ENCODE measurements around the gene PEAK3.

Gene PEAK3

DNA sequence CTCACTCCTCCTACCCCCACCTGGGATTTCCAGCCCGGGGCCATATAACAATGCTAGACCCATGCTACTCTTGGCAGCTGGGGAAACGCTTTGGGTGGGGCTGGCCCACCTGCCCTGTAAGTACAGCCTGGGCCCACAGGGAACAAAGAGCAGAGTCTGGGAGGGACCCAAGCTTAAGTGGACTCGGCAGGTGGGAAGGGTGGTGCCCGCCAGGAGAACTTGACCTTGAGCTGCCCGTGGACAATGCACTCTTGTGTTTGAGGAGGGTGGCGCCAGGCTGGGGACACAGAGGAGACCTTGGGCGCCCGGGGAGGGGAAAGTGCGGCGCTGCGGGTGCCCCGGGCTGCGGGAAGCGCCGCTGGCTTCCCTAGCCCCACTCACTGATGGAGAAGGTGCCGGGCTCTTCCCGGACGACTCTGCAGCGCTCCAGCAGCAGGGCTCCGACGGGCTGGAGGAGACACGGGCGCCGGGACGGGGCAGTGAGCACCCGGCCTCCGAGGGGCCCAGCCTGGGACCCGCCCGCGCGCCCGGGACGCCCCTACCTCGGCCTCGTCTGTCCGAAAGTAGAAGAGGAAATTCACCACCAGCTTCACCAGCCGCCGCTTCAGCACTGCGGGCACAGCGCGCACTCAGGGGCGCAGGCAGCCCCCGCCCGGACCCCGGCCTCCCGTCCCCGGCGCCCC lies 46.5 kb downstream of the PEAK3 start:
- DNase-seq, result peak; percentile 57

DNA sequence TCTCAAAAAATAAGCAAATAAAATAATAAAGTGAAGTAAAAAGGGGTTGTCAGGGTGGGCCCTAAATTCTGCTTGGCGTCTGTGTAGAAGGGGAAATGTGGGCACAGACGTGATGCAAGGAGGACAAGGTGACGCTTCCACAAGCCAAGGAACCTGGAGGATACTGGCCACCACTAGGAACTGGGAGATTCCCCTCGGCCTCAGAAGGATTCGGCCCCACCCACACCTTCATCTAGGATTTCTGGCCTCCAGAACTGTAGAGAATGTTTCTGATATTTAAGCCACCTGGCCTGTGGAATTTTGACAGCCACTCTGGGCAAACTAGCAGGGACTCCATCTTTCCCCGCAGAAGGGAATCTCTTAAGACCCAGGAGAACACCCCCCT lies 47.0 kb downstream of the PEAK3 start:
- DNase-seq, result no peak

DNA sequence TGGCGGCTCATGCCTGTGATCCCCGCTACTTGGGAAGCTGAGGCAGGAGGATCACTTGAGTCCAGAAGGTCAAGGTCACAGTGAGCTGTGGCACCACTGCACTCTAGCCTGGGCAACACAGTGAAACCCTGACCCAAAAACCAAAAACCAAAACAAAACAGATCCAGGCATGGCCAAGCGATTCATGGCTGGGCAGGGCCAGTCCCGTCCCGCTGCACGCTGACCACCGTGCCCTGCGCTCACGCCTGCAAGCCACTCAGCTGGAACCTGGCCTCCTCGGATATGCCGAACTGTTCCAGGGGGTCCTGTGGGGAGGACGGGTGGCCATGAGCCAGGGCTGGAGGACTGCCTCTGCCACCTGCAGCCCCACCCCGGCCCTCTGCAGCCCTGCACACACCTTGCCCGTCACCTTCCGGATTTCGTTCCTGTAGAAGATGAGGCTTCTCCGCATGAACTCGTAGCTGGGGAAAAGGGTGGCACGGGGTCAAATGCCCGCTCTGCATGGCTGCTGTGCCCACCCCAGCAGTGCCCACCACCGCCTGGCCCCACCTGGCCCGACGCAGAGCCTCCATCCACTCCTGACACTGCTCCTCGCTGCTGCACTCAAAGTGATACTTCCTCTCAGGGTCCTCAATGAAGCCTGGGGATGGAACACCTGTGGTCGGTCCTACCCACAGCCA lies 48.2 kb downstream of the PEAK3 start:
- no peak for DNase-seq

DNA sequence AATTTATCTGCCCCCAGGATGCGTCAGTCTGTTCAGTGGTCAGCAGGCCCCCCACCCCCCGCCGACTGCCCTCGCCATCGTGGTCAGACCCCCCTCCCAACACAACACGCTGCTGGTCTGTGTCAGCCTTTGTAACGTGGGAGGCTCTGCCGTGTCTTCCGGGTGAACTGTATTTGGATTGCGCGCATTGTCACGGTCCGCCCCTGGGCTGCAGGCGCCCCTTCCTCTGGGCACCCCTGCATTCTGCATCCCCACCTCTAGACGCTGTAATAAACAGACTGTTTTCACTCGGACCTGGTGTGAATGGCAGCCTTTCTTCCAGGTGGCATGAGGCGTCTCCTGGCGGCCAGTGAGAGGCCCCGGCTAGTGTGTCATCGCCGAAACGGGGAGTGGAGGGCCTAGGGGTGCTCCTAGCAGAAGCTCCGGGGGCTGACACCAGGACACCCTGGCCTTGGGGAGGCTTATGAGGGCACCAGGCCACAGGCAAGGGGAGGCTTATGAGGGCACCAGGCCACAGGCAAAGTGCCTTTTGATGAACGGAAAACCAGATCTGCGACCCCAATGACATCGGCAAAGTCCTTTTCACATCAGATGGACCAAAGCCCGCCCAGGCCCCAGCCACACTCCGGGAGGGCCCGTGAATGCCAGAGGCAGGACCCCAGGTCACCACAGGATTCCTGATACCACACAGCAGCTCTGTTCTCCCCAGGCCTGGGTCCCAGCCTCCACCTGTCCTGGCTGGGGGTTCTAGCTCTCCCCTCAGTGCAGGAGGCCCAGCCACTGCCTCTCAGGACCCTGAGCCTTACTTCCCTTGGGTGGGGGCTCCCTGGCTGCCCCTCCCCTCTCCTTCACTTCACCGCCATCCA lies 49.5 kb downstream of the PEAK3 start:
- no peak for DNase-seq

DNA sequence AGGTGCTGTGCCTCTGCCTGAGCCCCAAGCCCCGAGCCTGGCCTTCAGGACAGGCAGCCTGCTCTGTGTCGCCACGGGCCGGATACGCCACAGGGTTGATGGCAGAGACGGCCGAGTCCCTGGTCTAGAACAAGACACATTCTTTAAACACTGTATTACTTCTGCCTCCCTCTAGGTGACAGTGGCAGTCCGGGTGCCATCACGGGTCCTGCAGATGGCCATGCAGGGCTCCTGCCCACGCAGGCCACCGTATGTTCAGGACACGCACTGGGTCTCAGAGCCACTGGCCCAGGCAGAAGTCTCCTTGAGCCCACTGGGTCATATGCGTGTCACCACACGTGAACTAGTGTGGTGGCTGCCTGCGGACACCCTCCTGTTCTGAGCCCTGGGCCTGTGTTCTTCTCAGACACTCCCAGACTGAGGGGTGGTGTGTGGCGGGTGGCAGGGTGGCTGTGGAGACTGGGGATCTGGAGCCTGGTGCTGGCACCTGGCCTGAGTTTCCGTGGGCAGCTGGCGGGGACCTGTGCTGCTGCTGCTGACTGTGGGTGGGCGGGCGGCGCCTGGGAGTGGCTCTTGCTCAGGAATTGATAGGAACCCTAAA lies 50.3 kb downstream of the PEAK3 start:
- peak; percentile 13 for DNase-seq

DNA sequence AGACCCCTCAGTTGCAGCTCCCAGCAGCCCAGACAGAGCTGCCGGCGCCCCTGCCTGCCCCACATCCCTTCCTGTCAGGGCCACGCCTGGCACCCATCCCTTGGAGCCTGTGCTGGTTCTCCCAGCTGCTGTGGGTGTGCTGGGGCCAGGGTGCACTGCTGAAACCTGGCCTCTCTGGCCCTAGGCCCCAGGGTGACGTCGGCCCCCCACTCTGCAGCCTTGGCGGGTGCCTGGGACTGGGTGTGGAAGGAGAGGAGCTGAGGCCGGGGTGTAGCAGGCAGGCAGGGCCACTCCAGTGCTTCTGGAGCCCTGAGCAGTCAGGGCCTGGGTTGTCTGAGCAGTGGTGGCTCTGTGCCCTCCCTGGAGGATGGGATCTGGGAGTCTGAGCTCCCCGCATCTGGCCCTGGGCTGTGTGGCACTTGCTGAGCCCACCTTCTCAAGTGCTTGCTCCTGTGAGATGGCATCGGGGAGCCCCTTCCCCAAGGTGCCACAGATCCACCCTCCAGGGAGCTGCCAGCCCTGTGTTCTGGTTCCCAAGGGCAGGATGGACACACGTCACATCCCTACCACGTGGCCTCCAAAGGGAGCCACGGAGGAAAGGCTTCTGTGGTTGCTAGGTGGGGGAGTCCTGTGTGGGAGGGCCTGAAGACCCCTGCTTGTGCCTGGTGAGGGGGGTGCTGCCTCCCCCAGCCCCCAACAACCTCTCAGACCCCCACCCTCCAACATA lies 51.0 kb downstream of the PEAK3 start:
- DNase-seq, result no peak

DNA sequence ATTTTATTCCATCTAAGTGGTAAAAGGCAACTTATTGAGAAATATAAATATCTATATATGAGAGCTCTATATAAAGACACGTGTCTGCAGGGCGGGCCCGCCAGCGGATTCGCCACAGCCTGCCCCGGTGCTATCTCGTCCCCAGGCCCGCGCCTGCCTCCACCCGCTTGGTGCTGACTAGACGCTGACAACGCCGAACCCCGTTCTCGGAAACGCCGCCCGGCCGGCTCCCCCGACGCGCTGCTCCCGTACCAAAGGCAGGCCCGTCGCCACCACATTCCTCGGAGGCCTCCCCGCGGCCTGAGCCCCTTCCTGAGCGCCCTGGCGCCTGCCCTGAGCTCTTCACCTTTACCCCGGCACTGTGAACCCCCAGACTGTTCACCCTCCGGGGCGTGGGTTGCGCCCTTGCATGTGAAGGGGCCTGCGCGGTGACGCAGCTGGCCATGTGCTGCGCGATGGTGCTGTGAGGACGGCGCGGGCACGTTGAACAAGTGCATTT lies 51.9 kb downstream of the PEAK3 start:
- DNase-seq, result no peak

DNA sequence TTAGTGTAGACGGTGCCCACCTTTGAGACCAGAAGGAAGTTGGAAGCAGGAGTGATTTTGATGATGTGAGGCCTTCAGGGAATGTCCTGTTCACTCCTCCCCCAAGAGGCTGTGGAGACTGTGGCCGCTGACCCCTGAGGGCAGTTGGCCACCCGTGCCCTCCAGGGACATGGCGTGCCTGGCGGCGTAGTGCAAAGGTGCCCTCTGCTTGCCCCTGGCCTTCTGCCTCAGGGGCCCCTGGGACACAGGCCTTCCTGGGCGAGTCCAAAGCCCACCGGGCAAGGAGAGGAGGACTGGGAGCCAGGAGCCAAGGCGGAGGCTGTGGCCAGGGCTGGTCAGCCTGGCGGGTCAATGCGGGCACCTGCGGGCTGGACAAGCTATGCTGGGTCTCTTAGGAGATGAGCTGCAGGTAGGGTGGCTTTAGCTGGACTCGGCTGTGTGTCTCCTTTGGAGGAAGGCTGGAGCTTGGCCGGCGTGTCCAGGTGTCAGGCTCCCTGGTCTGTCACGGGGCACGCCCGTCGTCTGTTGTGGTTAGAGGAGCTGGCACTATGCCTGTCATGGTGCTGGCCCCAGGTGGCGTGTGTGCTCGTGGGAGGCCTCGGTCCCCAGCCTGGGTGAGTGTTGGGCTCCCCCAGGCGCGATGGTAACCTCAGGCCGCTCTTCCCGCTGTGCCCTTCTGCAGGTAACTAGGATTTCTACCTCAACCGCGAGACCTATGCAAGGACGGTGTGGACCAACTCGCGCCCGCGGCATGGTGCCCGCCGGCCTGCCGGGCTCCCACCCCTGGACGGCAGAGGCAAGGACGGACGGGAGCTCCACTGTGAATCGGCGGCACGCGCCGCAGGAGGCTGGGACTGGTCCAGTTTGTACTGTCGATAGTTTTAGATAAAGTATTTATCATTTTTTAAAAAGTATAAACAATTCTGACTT lies 52.6 kb downstream of the PEAK3 start:
- DNase-seq, result no peak

DNA sequence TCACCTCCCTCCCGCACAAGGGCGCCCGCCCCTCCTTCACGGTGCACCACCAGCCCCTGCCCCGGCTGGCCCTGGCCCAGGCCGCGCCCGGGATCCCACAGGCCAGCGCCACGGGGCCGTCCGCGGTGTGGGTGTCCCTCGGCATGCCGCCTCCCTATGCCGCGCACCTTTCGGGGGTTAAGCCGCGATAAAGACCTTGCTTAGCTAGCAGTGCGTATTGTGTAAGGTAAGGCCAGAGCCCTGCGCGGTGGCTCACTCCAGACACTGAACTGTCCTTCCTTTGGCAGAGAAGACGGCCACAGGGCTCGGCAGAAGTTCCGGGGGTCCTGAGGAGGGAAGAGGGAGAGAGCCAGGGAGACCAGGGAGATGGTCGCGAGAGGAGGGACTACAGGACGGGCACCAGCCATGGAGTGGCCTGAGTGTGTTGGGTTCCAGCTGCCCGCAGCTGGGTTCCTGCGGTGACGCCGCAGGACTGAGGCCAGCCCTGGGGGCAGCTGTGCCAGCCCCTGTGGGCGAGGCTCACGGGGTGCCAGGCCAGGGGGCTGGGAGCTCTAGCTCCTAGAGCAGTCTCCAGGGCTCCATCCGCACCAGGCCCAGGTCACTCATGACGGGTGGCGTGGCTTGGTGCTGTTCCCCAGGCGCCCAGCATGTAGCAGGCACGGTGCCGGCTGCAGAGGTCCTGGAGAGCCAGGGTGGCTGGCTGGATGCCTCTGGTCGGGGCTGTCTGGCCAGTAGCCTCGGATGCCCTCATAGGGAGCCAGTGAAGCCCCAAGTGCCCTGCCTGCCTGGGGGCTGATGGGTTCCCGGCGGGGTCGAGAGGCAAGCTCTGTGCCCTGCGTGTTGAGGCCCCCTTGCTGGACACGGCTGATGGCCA lies 53.6 kb downstream of the PEAK3 start:
- no peak for DNase-seq

DNA sequence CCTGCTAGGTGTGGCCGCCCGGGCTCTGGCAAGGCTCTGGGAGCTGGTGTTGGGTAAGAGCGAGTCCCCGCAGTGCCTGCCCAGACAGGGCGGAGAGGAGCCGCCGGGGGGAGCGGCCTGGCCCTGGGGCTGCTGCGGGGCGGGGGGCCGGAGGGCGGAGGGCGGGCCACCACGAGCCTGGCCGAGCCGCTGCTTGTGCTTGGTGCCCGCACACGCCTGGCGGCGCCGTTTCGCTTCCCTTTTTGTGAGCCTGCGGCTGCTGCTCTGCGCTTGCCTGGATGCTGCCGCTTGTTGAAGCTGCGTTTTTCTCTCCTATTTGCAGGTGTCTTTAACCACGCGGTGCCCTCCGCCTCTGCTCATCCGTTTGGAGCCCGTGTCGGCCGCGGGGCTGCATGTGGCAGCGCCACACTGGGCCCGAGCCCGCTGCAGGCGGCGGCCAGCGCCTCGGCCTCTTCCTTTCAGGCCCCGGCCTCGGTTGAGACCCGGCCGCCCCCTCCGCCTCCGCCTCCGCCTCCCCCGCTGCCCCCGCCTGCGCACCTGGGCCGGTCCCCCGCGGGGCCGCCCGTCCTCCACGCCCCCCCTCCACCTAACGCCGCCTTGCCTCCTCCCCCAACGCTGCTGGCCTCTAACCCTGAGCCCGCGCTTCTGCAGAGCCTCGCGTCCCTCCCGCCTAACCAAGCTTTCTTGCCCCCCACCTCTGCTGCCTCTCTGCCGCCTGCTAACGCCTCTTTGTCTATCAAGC lies 54.4 kb downstream of the PEAK3 start:
- no peak for DNase-seq

DNA sequence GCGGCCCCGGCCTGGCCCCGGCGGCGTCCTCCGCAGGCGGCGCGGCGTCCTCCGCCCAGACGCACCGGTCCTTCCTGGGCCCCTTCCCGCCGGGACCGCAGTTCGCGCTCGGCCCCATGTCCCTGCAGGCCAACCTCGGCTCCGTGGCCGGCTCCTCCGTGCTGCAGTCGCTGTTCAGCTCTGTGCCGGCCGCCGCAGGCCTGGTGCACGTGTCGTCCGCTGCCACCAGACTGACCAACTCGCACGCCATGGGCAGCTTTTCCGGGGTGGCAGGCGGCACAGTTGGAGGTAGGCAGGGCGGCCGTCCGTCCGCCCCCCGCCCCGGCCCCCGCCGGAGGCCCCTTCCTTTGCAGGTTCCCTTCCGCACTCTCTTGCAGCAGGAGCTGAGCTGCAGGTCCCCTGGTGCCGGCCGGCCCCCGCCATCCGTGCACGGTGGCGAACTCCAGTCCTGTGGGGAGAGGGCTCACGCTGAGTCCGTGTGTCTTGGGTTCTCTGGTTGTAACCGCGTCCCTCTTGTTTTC lies 55.1 kb downstream of the PEAK3 start:
- no peak for DNase-seq

DNA sequence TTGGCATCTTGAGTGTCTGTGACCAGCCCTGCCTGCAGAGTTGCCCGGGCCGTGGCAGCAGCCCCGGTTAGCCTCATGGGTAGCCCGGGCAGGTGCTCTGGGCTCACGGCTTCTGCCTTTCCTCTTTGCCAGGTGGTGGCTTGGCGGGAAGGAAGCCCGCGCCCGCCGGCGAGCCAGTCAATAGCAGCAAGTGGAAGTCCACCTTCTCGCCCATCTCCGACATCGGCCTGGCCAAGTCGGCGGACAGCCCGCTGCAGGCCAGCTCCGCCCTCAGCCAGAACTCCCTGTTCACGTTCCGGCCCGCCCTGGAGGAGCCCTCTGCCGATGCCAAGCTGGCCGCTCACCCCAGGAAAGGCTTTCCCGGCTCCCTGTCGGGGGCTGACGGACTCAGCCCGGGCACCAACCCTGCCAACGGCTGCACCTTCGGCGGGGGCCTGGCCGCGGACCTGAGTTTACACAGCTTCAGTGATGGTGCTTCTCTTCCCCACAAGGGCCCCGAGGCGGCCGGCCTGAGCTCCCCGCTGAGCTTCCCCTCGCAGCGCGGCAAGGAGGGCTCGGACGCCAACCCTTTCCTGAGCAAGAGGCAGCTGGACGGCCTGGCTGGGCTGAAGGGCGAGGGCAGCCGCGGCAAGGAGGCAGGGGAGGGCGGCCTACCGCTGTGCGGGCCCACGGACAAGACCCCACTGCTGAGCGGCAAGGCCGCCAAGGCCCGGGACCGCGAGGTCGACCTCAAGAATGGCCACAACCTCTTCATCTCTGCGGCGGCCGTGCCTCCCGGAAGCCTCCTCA lies 55.7 kb downstream of the PEAK3 start:
- no peak for DNase-seq

DNA sequence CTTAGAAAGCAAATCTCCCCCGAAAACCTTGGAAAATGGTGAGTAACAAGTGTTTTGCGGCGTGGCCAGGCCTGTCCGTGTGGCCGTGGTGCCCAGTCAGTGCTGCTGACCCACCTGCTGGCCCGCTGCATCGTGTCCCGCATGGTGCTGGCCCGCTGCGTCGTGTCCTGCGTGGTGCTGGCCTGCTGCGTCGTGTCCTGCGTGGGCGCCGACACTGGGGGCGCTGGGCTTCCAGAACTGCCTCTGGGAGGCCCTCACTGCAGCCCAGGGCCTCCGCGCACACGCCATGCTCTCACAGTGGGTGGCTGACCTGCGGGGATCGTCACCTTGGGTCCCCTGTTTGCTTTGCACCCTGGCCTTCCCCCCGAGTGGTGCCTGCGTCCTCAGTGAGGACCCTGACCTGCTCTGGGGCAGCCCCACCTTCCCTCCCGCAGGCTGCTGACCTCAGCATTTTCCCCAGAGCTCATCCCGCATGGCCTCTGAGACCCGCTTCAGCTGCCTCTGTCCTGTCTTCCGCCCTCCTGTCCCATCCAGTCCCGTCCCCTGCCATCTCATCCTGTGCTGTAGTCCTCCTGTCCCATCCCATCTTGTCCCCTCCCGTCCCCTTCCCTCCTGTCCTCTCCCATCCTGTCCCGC lies 56.4 kb downstream of the PEAK3 start:
- no peak for DNase-seq

DNA sequence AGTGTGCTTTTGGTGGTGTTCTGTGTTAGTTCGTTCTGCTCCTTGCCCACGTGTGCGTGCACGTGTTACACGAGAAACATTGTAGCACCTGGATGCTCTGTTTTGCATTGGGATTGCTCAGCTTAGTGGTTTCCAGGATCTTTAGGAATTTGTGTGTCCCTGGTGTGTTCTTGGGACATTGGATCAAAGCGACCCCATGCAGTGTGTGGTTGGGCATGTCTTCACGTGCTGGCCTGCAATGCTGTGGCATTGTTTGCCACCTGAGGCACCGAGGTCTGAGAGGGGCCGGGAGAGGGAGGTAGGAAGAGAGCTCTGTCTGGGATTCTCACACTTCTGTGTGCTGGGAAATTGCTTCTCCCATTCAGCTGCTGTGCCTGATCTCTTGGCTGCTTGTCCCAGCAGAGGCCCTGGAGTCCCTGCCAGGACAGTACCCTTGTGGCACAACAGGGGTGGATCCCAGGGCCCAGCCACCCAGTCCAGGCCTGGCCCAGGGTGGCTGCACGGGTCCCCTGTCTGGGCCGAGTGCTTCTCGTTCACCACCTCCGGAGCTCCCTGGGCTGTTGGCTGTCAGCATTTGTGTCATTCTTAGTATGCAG lies 57.1 kb downstream of the PEAK3 start:
- DNase-seq, result no peak

All from SHP77 treated with DMSO at 0.1 percent for 48 hours (cell line).